NCI-H69 (cell line): ENCODE data around the gene CDKN2AIP.
A peak's percentile ranks its signal among the peaks of the same experiment; 100 is the strongest.
"Not testable (repeated sequence)": the region's sequence is repeated elsewhere in the genome, so short reads cannot be mapped to it uniquely, and the experiment has no call there.

ENCODE experiments used
- DNase-seq: peaks from one replicate; lab custom pipeline; 2025; lab: John Stamatoyannopoulos, UW

CDKN2AIP gene

GRCh38 chr4:183413234-183414200 lies 30.9 kb upstream of the CDKN2AIP start:
- DNase-seq = peak; percentile 23

- peak; percentile 83 for DNase-seq
Measured at GRCh38 chr4:183416879-183417755, 27.3 kb upstream of the CDKN2AIP start.

- peak; percentile 64 for DNase-seq
Measured at GRCh38 chr4:183422962-183423631, 21.3 kb upstream of the CDKN2AIP start.

GRCh38 chr4:183424109-183424744 lies 20.2 kb upstream of the CDKN2AIP start:
- peak; percentile 5 for DNase-seq

- DNase-seq = peak; percentile 5
Measured at GRCh38 chr4:183426507-183426906, 17.9 kb upstream of the CDKN2AIP start.

- DNase-seq = no peak
Measured at GRCh38 chr4:183429489-183429888, 14.9 kb upstream of the CDKN2AIP start.

- DNase-seq = no peak
Measured at GRCh38 chr4:183430317-183430993, 14.0 kb upstream of the CDKN2AIP start.

GRCh38 chr4:183430994-183431347 lies 13.5 kb upstream of the CDKN2AIP start:
- DNase-seq = no peak

- no peak for DNase-seq
Measured at GRCh38 chr4:183431614-183432013, 12.8 kb upstream of the CDKN2AIP start.

GRCh38 chr4:183433183-183433582 lies 11.3 kb upstream of the CDKN2AIP start:
- not testable (repeated sequence) for DNase-seq

- no peak for DNase-seq
Measured at GRCh38 chr4:183434264-183434663, 10.2 kb upstream of the CDKN2AIP start.

GRCh38 chr4:183434666-183435190 lies 9.7 kb upstream of the CDKN2AIP start:
- DNase-seq = peak; percentile 83

GRCh38 chr4:183435803-183436202 lies 8.6 kb upstream of the CDKN2AIP start:
- DNase-seq = peak; percentile 2

GRCh38 chr4:183436417-183436816 lies 8.0 kb upstream of the CDKN2AIP start:
- DNase-seq = no peak

- DNase-seq = no peak
Measured at GRCh38 chr4:183437452-183437851, 7.0 kb upstream of the CDKN2AIP start.

- DNase-seq = peak; percentile 3
Measured at GRCh38 chr4:183438458-183439113, 5.8 kb upstream of the CDKN2AIP start.

GRCh38 chr4:183441276-183441675 lies 3.2 kb upstream of the CDKN2AIP start:
- no peak for DNase-seq

- DNase-seq = no peak
Measured at GRCh38 chr4:183443655-183444213, 702 bp upstream of the CDKN2AIP start.

GRCh38 chr4:183445097-183445428 lies 627 bp downstream of the CDKN2AIP start:
- DNase-seq = peak; percentile 55

- DNase-seq = no peak
Measured at GRCh38 chr4:183447646-183448045, 3.2 kb downstream of the CDKN2AIP start.
